DOHH2 (cell line): ENCODE measurements around the gene ELOVL5.

ENCODE experiments used
- H3F3A ChIP-seq: fragments of 200-600 bp; sonication (generic), shearing (Covaris generic); 2 replicates; pipeline ENCODE4 v1.6.0; 2016; ENCODE audit warnings: antibody characterized with exemption, mild to moderate bottlenecking; ENCODE audit not compliant: control insufficient read depth, insufficient read depth
- H3K27ac ChIP-seq: fragments of 200-600 bp; sonication (generic); 2 replicates; pipeline ENCODE4 v1.5.1; 2014; ENCODE audit warnings: low read depth, mild to moderate bottlenecking, low read length, moderate library complexity
- H3K27me3 ChIP-seq: fragments of 200-600 bp; sonication (generic); 2 replicates; pipeline ENCODE4 v1.6.1; 2014; ENCODE audit warnings: mild to moderate bottlenecking, low read length, mixed read lengths; ENCODE audit not compliant: control insufficient read depth
- H3K36me3 ChIP-seq: fragments of 200-600 bp; sonication (generic); 2 replicates; pipeline ENCODE4 v1.6.1; 2014; ENCODE audit warnings: mild to moderate bottlenecking, low read length, moderate library complexity, mixed read lengths; ENCODE audit not compliant: control insufficient read depth
- H3K4me1 ChIP-seq: fragments of 200-600 bp; sonication (generic); 2 replicates; pipeline ENCODE4 v1.6.1; 2014; ENCODE audit warnings: mild to moderate bottlenecking, low read length, mixed read lengths; ENCODE audit not compliant: control insufficient read depth
- H3K4me2 ChIP-seq: fragments of 200-600 bp; sonication (generic); 2 replicates; pipeline ENCODE4 v1.6.0; 2014; ENCODE audit warnings: mild to moderate bottlenecking, low read length, moderate library complexity
- H3K4me3 ChIP-seq: fragments of 200-600 bp; sonication (generic); 2 replicates; pipeline ENCODE4 v1.5.1; 2014; ENCODE audit warnings: mild to moderate bottlenecking, low read length, mixed read lengths
- H3K79me2 ChIP-seq: fragments of 200-600 bp; sonication (generic); 2 replicates; pipeline ENCODE4 v1.6.1; 2014; ENCODE audit warnings: mild to moderate bottlenecking, low read length, mixed read lengths; ENCODE audit not compliant: control insufficient read depth
- H3K9me2 ChIP-seq: fragments of 200-600 bp; sonication (generic); replicated peaks from 2 replicates; pipeline ENCODE4 v1.6.1; 2014; ENCODE audit warnings: mild to moderate bottlenecking, low read length, mixed read lengths; ENCODE audit not compliant: control insufficient read depth
- H3K9me3 ChIP-seq: fragments of 200-600 bp; sonication (generic); 2 replicates; pipeline ENCODE4 v1.6.1; 2014; ENCODE audit warnings: antibody characterized with exemption, low read length, mixed read lengths; ENCODE audit not compliant: control insufficient read depth, insufficient read depth
- H4K20me1 ChIP-seq: fragments of 200-600 bp; sonication (generic); 2 replicates; pipeline ENCODE4 v1.6.0; 2014; ENCODE audit warnings: low read depth, mild to moderate bottlenecking, antibody characterized with exemption, low read length, moderate library complexity; ENCODE audit not compliant: control insufficient read depth, insufficient read depth
- EZH2phosphoT487 ChIP-seq: fragments of 200-600 bp; sonication (generic); IDR thresholded peaks from 2 replicates; pipeline ENCODE4 v1.6.1; 2017; ENCODE audit warnings: borderline replicate concordance, mild to moderate bottlenecking, antibody characterized with exemption, low read length, moderate library complexity, mixed read lengths
- TF ChIP-seq, protein P1 (sequence below): fragments of 200-600 bp; sonication (generic); IDR thresholded peaks from one replicate; pipeline ENCODE4 v1.5.1; 2014; ENCODE audit warnings: antibody characterized with exemption, mild to moderate bottlenecking, low read depth, low read length; ENCODE audit not compliant: poor library complexity, severe bottlenecking

Gene ELOVL5

DNA sequence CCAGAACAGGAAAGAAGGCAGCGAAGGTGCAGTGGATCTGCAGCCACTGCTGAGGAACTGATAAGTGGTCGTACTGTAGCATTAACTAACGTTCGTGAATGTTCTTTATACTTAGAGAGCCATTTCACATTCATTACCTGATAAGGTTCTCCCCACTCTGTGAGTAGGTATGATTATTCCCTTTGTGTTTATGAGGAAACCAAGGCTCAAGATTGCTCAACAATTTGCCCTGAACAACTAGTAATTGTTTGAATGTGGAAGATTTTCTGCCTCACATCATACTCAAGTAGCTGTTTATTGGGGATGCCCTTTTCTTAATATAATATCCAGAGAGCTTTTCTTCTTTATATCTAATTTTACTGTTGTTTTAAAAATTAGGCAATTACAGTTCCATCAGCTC lies 24.9 kb upstream of the ELOVL5 start:
- H3K27ac ChIP-seq, result no peak overlapping the region
- no peaks in the 10 kb centered on the region for H3K36me3 ChIP-seq
- no peaks in the 10 kb centered on the region for H3K9me3 ChIP-seq
- H3K9me2 ChIP-seq, result no peaks in the 10 kb centered on the region
- TF ChIP-seq EZH2phosphoT487, result no peak
- TF ChIP-seq, protein P1, sequence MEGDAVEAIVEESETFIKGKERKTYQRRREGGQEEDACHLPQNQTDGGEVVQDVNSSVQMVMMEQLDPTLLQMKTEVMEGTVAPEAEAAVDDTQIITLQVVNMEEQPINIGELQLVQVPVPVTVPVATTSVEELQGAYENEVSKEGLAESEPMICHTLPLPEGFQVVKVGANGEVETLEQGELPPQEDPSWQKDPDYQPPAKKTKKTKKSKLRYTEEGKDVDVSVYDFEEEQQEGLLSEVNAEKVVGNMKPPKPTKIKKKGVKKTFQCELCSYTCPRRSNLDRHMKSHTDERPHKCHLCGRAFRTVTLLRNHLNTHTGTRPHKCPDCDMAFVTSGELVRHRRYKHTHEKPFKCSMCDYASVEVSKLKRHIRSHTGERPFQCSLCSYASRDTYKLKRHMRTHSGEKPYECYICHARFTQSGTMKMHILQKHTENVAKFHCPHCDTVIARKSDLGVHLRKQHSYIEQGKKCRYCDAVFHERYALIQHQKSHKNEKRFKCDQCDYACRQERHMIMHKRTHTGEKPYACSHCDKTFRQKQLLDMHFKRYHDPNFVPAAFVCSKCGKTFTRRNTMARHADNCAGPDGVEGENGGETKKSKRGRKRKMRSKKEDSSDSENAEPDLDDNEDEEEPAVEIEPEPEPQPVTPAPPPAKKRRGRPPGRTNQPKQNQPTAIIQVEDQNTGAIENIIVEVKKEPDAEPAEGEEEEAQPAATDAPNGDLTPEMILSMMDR, result no peak
- no peaks in the 10 kb centered on the region for H3K4me1 ChIP-seq
- no peak overlapping the region for H3K4me2 ChIP-seq
- no peak overlapping the region for H3K4me3 ChIP-seq
- no peaks in the 10 kb centered on the region for H3K79me2 ChIP-seq
- H3F3A ChIP-seq, result no peaks in the 10 kb centered on the region; the same call in 1 of the 2 replicates
- H4K20me1 ChIP-seq, result no peaks in the 10 kb centered on the region
- peaks cover 43% of the 10 kb centered on the region for H3K27me3 ChIP-seq

DNA sequence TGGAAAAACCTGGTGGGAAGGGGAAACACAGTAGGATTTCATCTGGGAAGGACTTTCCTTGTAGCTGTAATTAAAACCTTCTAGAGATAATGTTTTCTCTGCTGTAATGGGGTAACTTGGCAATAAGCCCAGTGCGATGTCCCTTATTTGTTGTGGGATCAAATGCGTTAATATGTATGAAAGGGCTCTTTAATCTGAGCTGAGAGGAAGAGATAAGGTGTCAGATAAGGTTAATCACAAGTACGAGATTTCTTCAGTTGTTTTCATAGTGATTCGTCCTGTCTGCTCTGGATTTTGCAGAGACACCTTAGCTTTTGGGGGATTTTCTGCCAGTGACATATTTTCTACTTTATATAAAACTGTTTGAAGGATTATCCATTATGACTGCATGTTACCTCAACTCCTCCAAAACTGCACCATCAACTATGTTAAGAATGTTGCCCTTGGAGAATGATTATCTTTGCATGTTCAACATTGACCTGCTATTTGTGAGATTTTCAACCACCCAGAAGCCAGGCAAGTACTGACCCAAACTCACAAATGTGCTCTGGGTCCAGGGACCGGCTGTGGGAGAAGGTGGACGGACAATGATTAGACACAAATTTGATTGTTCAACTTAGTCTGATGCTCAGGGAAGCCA lies 21.2 kb upstream of the ELOVL5 start:
- no peak overlapping the region for H3K4me2 ChIP-seq
- no peaks in the 10 kb centered on the region for H3K4me1 ChIP-seq
- H3K36me3 ChIP-seq, result no peaks in the 10 kb centered on the region
- no peaks in the 10 kb centered on the region for H3F3A ChIP-seq
- no peaks in the 10 kb centered on the region for H3K9me2 ChIP-seq
- no peaks in the 10 kb centered on the region for H4K20me1 ChIP-seq
- no peaks in the 10 kb centered on the region for H3K9me3 ChIP-seq
- H3K27me3 ChIP-seq, result peaks cover 17% of the 10 kb centered on the region
- no peak overlapping the region for H3K27ac ChIP-seq
- no peaks in the 10 kb centered on the region for H3K79me2 ChIP-seq
- TF ChIP-seq EZH2phosphoT487, result no peak
- TF ChIP-seq, protein P1, result no peak
- no peak overlapping the region for H3K4me3 ChIP-seq

DNA sequence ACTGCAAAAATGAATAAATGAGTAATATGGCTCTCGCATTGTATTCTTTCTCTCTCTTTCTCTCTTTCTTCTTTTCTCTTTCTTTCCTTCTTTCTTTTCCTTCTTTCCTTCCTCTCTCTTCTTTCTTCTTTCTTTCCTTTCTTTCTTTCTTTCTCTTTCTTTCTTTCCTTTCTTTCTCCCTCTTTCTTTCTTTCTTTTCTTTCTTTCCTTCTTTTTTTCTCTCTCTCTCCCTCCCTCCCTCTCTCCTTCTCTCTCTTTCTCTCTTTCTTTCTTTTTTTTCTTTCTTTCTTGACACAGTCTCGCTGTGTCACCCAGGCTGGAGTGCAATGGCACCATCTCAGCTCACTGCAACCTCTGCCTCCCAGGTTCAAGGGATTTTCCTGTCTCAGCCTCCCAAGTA lies 20.3 kb upstream of the ELOVL5 start:
- no peaks in the 10 kb centered on the region for H3K36me3 ChIP-seq
- no peaks in the 10 kb centered on the region for H3K79me2 ChIP-seq
- no peaks in the 10 kb centered on the region for H4K20me1 ChIP-seq
- H3K4me2 ChIP-seq, result no peak overlapping the region
- H3K9me2 ChIP-seq, result no peaks in the 10 kb centered on the region
- H3K4me3 ChIP-seq, result no peak overlapping the region
- no peaks in the 10 kb centered on the region for H3K9me3 ChIP-seq
- TF ChIP-seq, protein P1, result no peak
- no peak for TF ChIP-seq EZH2phosphoT487
- no peaks in the 10 kb centered on the region for H3K4me1 ChIP-seq
- no peak overlapping the region for H3K27ac ChIP-seq
- peaks cover 11% of the 10 kb centered on the region for H3K27me3 ChIP-seq
- H3F3A ChIP-seq, result no peaks in the 10 kb centered on the region
